HG03039 (cell line): ENCODE data around the gene CNIH4.
"Not testable (repeated sequence)": the region's sequence is repeated elsewhere in the genome, so short reads cannot be mapped to it uniquely, and the experiment has no call there.

Experiments
- ATAC-seq: cut with Tn5 transposase; IDR thresholded peaks from one replicate; pipeline ENCODE4 v1.9.1; 2021; ENCODE audit warnings: mild to moderate bottlenecking, moderate library complexity; ENCODE audit not compliant: unreplicated experiment

CNIH4 gene

GRCh38 chr1:224393294-224393693, 36.6 kb downstream of the CNIH4 start:
- ATAC-seq: no peak

- no peak for ATAC-seq
These were observed 43.2 kb downstream of the CNIH4 start for GRCh38 chr1:224399887-224400286.

GRCh38 chr1:224402472-224403036, 45.9 kb downstream of the CNIH4 start:
- no peak for ATAC-seq

- ATAC-seq: no peak
These were observed 48.4 kb downstream of the CNIH4 start for GRCh38 chr1:224404916-224405603.

- no peak for ATAC-seq
These were observed 48.9 kb downstream of the CNIH4 start for GRCh38 chr1:224405604-224405970.

- no peak for ATAC-seq
These were observed 49.5 kb downstream of the CNIH4 start for GRCh38 chr1:224406216-224406615.

GRCh38 chr1:224407571-224408293, 51.1 kb downstream of the CNIH4 start:
- no peak for ATAC-seq

GRCh38 chr1:224408294-224408590, 51.6 kb downstream of the CNIH4 start:
- no peak for ATAC-seq

GRCh38 chr1:224411766-224412165, 55.1 kb downstream of the CNIH4 start:
- ATAC-seq: no peak

GRCh38 chr1:224420106-224420505, 63.4 kb downstream of the CNIH4 start:
- ATAC-seq: no peak

GRCh38 chr1:224425279-224425884, 68.7 kb downstream of the CNIH4 start:
- no peak for ATAC-seq

- not testable (repeated sequence) for ATAC-seq
These were observed 70.2 kb downstream of the CNIH4 start for GRCh38 chr1:224426869-224427268.

GRCh38 chr1:224427346-224427745, 70.7 kb downstream of the CNIH4 start:
- no peak for ATAC-seq

- not testable (repeated sequence) for ATAC-seq
These were observed 72.0 kb downstream of the CNIH4 start for GRCh38 chr1:224428713-224429112.
